Gastroesophageal sphincter (tissue), 4 donors: ENCODE results near the gene SKA3. TPM values are rescaled to one million over a fixed set of nuclear protein-coding genes. Genes with fewer than 3 reads are reported as not detected.

Experiments used
- ATAC-seq: fragments of 150-250 bp; one replicate; pipeline ENCODE4 v1.9.1; 2016; ENCODE audit warnings: mild to moderate bottlenecking, moderate library complexity
- H3K27ac ChIP-seq, 4 donors: fragments of 200-600 bp; sonication (generic) in 3 of 4; 1 replicate in 3 of 4; 2 replicates in 1 of 4; pipeline ENCODE4 v1.5.1; 2016 to 2019
- H3K27me3 ChIP-seq: fragments of 200-600 bp; sonication (generic); one replicate; pipeline ENCODE4 v1.5.1; 2019
- H3K36me3 ChIP-seq, 2 donors: fragments of 200-600 bp; sonication (generic); one replicate each; pipeline ENCODE4 v1.5.1; 2019; ENCODE audit warnings: control low read depth in 1 of 2
- H3K4me1 ChIP-seq, 3 donors: fragments of 200-600 bp; sonication (generic); 1 replicate in 2 of 3; 2 replicates in 1 of 3; pipeline ENCODE4 v1.5.1; 2016 to 2019; ENCODE audit warnings: control low read depth in 2 of 3
- H3K4me3 ChIP-seq, 2 donors: fragments of 200-600 bp; sonication (generic); one replicate each; pipeline ENCODE4 v1.5.1; 2019; ENCODE audit warnings: mild to moderate bottlenecking in 1 of 2, moderate library complexity in 1 of 2
- H3K9me3 ChIP-seq, 3 donors: fragments of 200-600 bp; sonication (generic); one replicate each; pipeline ENCODE4 v1.5.1; 2017 to 2019; ENCODE audit warnings: control low read depth in 2 of 3
- EP300 ChIP-seq: sonication (generic); formaldehyde crosslinking; IDR thresholded peaks from one replicate; pipeline ENCODE4 v1.6.1; 2017; ENCODE audit warnings: antibody characterized with exemption, mild to moderate bottlenecking
- POLR2A ChIP-seq, 2 donors: fragments of 450-650 bp; IDR thresholded peaks; one replicate each; pipeline ENCODE4 v1.6.1; 2017; ENCODE audit warnings: antibody characterized with exemption in 2 of 2, mild to moderate bottlenecking in 2 of 2, moderate library complexity in 1 of 2
- POLR2AphosphoS5 ChIP-seq: sonication (generic); formaldehyde crosslinking; IDR thresholded peaks from one replicate; pipeline ENCODE4 v1.6.1; 2017; ENCODE audit warnings: antibody characterized with exemption
- WGBS, 2 donors: methylation state at CpG; one replicate each; pipeline ENCODE4 v1.1.5; 2018; ENCODE audit warnings: low coverage in 1 of 2; 5-methylcytosine and 5-hydroxymethylcytosine counted together
- total RNA-seq, 4 donors: library from RNA; depleted of rRNA; stranded (reverse); fragments of >200 nt; gene quantifications; one replicate each; pipeline ENCODE4 v1.1.0, GENCODE V29; 2016
- TF ChIP-seq, protein P1 (sequence below), 4 experiments: fragments of 200-600 bp in 2 of 4; fragments of 450-650 bp in 2 of 4; sonication (generic) in 1 of 4; IDR thresholded peaks; one replicate each; pipeline ENCODE4 v1.5.1; 2017 to 2019; ENCODE audit warnings: antibody characterized with exemption in 4 of 4, mild to moderate bottlenecking in 2 of 4, moderate library complexity in 2 of 4

Gene SKA3
- total RNA-seq, 4 donors from 2014 or later: 0.19 to 0.81 (median 0.27) TPM; not detected in 1

- H3K36me3 ChIP-seq: peaks cover 0 to 16% of the 10 kb centered on the region in 2 donors
- WGBS, 2 donors: 73 to 92% methylated on average over 2 to 6 of the region's 8 CpGs
- H3K9me3 ChIP-seq: no peaks in the 10 kb centered on the region
- TF ChIP-seq POLR2AphosphoS5 (no peak), POLR2A (IDR thresholded peaks at IDR 0.05) (no peak), EP300 (no peak)
- TF ChIP-seq, protein P1, sequence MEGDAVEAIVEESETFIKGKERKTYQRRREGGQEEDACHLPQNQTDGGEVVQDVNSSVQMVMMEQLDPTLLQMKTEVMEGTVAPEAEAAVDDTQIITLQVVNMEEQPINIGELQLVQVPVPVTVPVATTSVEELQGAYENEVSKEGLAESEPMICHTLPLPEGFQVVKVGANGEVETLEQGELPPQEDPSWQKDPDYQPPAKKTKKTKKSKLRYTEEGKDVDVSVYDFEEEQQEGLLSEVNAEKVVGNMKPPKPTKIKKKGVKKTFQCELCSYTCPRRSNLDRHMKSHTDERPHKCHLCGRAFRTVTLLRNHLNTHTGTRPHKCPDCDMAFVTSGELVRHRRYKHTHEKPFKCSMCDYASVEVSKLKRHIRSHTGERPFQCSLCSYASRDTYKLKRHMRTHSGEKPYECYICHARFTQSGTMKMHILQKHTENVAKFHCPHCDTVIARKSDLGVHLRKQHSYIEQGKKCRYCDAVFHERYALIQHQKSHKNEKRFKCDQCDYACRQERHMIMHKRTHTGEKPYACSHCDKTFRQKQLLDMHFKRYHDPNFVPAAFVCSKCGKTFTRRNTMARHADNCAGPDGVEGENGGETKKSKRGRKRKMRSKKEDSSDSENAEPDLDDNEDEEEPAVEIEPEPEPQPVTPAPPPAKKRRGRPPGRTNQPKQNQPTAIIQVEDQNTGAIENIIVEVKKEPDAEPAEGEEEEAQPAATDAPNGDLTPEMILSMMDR (IDR thresholded peaks at IDR 0.05): no peak
- no peaks in the 10 kb centered on the region for H3K4me1 ChIP-seq
- no peak for ATAC-seq
- H3K27me3 ChIP-seq: no peaks in the 10 kb centered on the region
- H3K27ac ChIP-seq: no peak overlapping the region
- no peak overlapping the region for H3K4me3 ChIP-seq
These were observed 24.0 kb downstream of the SKA3 start for GRCh38 chr13:21152251-21152899.

DNA sequence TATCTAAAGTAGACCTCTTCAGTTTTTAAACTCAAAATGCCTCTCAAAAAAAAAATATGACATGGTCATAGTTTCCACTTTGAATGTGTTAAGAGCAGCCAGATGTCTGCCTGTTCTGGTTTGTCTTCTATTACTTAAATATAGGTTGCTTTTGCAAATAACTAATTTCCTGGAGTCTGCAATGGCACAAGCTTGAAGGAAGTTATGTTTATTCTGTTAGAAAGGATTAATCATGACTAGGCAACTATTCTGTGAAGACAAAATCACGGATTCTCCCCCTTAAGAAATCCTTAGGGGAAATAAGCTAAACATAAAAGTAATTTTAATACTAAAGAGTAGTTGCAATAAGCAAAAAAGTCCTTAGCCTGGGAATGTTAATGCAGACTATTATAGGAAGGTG lies 26.3 kb downstream of the SKA3 start:
- 47 to 67% methylated on average over 1 of the region's 1 CpG for WGBS, 2 donors
- no peaks in the 10 kb centered on the region for H3K9me3 ChIP-seq
- peaks cover 0 to 6% (median 0%) of the 10 kb centered on the region in 3 donors for H3K4me1 ChIP-seq
- H3K27ac ChIP-seq: no peak overlapping the region
- no peak for TF ChIP-seq EP300
- TF ChIP-seq, protein P1 (IDR thresholded peaks at IDR 0.05): no peak
- no peak for TF ChIP-seq POLR2AphosphoS5
- no peak for TF ChIP-seq POLR2A (IDR thresholded peaks at IDR 0.05)
- no peak for ATAC-seq
- peaks cover 0 to 37% of the 10 kb centered on the region in 2 donors for H3K36me3 ChIP-seq
- H3K4me3 ChIP-seq: no peak overlapping the region
- H3K27me3 ChIP-seq: no peaks in the 10 kb centered on the region

GRCh38 chr13:21149568-21149967 lies 26.8 kb downstream of the SKA3 start:
- Histone ChIP-seq H3K27ac (no peak overlapping the region), H3K4me1 (peaks cover 0 to 9% (median 0%) of the 10 kb centered on the region in 3 donors), H3K27me3 (no peaks in the 10 kb centered on the region), H3K36me3 (peaks cover 0 to 37% of the 10 kb centered on the region in 2 donors), H3K9me3 (no peaks in the 10 kb centered on the region), H3K4me3 (no peak overlapping the region)
- no peak for ATAC-seq
- WGBS, 2 donors: 42 to 57% methylated on average over 1 of the region's 1 CpG
- no peak for TF ChIP-seq POLR2A (IDR thresholded peaks at IDR 0.05)
- no peak for TF ChIP-seq EP300
- TF ChIP-seq POLR2AphosphoS5: no peak
- TF ChIP-seq, protein P1 (IDR thresholded peaks at IDR 0.05): no peak

DNA sequence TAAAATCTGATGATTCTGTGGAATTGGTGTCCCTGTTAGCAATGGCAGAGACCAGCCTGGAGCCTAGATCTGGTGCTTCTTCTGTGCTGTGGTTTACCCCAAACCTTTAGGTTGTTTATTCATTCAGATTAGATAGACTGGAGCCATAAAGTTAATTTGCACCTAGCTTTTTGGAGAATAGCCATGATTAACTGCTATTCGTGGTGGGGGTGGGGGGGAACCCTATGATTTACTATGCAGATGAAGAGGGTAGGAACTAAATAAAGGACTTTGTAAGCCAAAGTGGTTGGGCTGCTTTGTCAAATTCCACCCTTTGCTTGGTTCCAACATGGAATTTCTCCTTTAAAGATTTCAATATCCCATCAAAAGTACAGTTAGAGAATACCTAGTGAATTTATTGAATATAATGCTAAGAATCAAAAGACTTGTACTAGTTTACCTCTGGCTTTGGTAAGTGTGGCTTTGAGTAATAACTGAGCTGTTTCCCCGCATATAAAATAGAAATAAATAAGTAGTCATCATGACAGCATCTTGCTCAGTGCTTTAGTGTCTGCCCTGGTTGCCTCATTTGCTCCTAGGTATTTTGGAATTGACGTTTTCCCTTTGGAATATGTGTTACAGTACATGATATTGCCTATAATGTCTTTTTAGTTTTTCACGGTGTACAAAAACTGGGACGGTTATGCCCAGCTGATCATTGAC lies 27.6 kb downstream of the SKA3 start:
- Histone ChIP-seq H3K27me3 (no peaks in the 10 kb centered on the region), H3K4me3 (no peak overlapping the region), H3K27ac (no peak overlapping the region), H3K9me3 (no peaks in the 10 kb centered on the region), H3K36me3 (peaks cover 0 to 37% of the 10 kb centered on the region in 2 donors), H3K4me1 (peaks cover 0 to 17% (median 2%) of the 10 kb centered on the region in 3 donors)
- WGBS, 2 donors: 59 to 65% methylated on average over 5 of the region's 5 CpGs
- no peak for ATAC-seq
- TF ChIP-seq, protein P1 (IDR thresholded peaks at IDR 0.05): no peak
- TF ChIP-seq EP300: no peak
- TF ChIP-seq POLR2AphosphoS5: no peak
- no peak for TF ChIP-seq POLR2A (IDR thresholded peaks at IDR 0.05)

GRCh38 chr13:21147827-21148226 lies 28.5 kb downstream of the SKA3 start:
- WGBS, 2 donors: 64 to 82% methylated on average over 3 to 4 of the region's 4 CpGs
- H3K4me1 ChIP-seq: peaks cover 2 to 25% (median 3%) of the 10 kb centered on the region in 3 donors

More at GRCh38 chr13:21147827-21148226, 28.5 kb downstream of the SKA3 start:
- Histone ChIP-seq H3K27ac (no peak overlapping the region), H3K27me3 (no peaks in the 10 kb centered on the region), H3K4me3 (no peak overlapping the region), H3K36me3 (peaks cover 0 to 41% of the 10 kb centered on the region in 2 donors), H3K9me3 (no peaks in the 10 kb centered on the region)
- TF ChIP-seq, protein P1 (IDR thresholded peaks at IDR 0.05): no peak
- TF ChIP-seq POLR2A (IDR thresholded peaks at IDR 0.05): no peak
- TF ChIP-seq POLR2AphosphoS5: no peak
- no peak for TF ChIP-seq EP300
- no peak for ATAC-seq
